ENCODE data around the gene RHBDF1.

- TF ChIP-seq HDAC2 (IDR thresholded peaks at IDR 0.05) (no peak), EP300 (IDR thresholded peaks at IDR 0.05; ENCODE audit: low read length) (no peak), HMG20A (CRISPR knock-in tag; conservative IDR thresholded peaks at IDR 0.05) (no peak), MECOM (CRISPR knock-in tag; IDR thresholded peaks at IDR 0.05) (no peak), CEBPB (tag; IDR thresholded peaks at IDR 0.05) (no peak), ZKSCAN8 (CRISPR knock-in tag; IDR thresholded peaks at IDR 0.05) (no peak), REST (IDR thresholded peaks at IDR 0.05; ENCODE audit: borderline replicate concordance) (no peak), REST (CRISPR knock-in tag; IDR thresholded peaks at IDR 0.05; ENCODE audit: low read depth) (no peak), NBN (IDR thresholded peaks at IDR 0.05; ENCODE audit: low read depth) (no peak), BRD9 (IDR thresholded peaks at IDR 0.05; ENCODE audit: low read depth, partially characterized antibody) (no peak), TBL1XR1 (IDR thresholded peaks at IDR 0.05; ENCODE audit: low read length in 2 of 2) (no peak), YBX1 (IDR thresholded peaks at IDR 0.05) (no peak), SP1 (CRISPR knock-in tag; IDR thresholded peaks at IDR 0.05) (no peak), CTCF (IDR thresholded peaks at IDR 0.05 in 2 of 3, conservative IDR thresholded peaks at IDR 0.05 in 1 of 3; ENCODE audit: insufficient read depth in 2 of 3, low read depth in 1 of 3, low read length in 3 of 3) (no peak), KLF10 (CRISPR knock-in tag; IDR thresholded peaks at IDR 0.05) (no peak)
Measured at GRCh38 chr16:84718-85406, 12.4 kb upstream of the RHBDF1 start.
